ENCODE results near the gene BECN2.

GRCh38 chr1:242002072-242002471 lies 44.5 kb downstream of the BECN2 start:
- TF ChIP-seq CTCF (IDR thresholded peaks at IDR 0.05) (no peak), POLR2A (IDR thresholded peaks at IDR 0.05) (no peak)

All from body of pancreas (tissue), 4 donors.